Upper lobe of left lung (tissue), 4 donors: ENCODE measurements around the gene CNNM4.

Experiments used
- CTCF ChIP-seq, 6 experiments: fragments of 450-650 bp in 4 of 6; fragments of 200-600 bp in 2 of 6; sonication (generic) in 2 of 6; IDR thresholded peaks; one replicate each; pipeline ENCODE4 v1.5.1; 2016 to 2019; ENCODE audit warnings: antibody characterized with exemption in 6 of 6
- EP300 ChIP-seq, 4 donors: sonication (generic); formaldehyde crosslinking; IDR thresholded peaks; one replicate each; pipeline ENCODE4 v1.5.1; 2017; ENCODE audit warnings: antibody characterized with exemption in 4 of 4, control low read depth in 2 of 4
- POLR2A ChIP-seq, 4 donors: fragments of 450-650 bp; IDR thresholded peaks; one replicate each; pipeline ENCODE4 v1.5.1; 2016 to 2017; ENCODE audit warnings: antibody characterized with exemption in 4 of 4, mild to moderate bottlenecking in 2 of 4
- POLR2AphosphoS5 ChIP-seq, 2 donors: sonication (generic); formaldehyde crosslinking; IDR thresholded peaks; one replicate each; pipeline ENCODE4 v1.5.1; 2017; ENCODE audit warnings: antibody characterized with exemption in 2 of 2

- TF ChIP-seq POLR2AphosphoS5 (IDR thresholded peaks at IDR 0.05) (no peak), CTCF (IDR thresholded peaks at IDR 0.05) (no peak), EP300 (IDR thresholded peaks at IDR 0.05) (no peak), POLR2A (IDR thresholded peaks at IDR 0.05) (no peak)
Observed at GRCh38 chr2:96819876-96820511, 59.3 kb downstream of the CNNM4 start.
